HG03159 (cell line): Measurements from ENCODE around the gene LAMB3.

Experiments used
- ATAC-seq: cut with Tn5 transposase; IDR thresholded peaks from one replicate; pipeline ENCODE4 v1.9.1; 2021; ENCODE audit warnings: mild to moderate bottlenecking, moderate library complexity; ENCODE audit not compliant: unreplicated experiment

LAMB3 gene

GRCh38 chr1:209618756-209619420 lies 33.3 kb downstream of the LAMB3 start:
- no peak for ATAC-seq

- no peak for ATAC-seq
Observed at GRCh38 chr1:209618291-209618690, 33.9 kb downstream of the LAMB3 start.

GRCh38 chr1:209617755-209618154 lies 34.5 kb downstream of the LAMB3 start:
- no peak for ATAC-seq

- ATAC-seq = no peak
Observed at GRCh38 chr1:209617047-209617673, 35.1 kb downstream of the LAMB3 start.

GRCh38 chr1:209616366-209617046 lies 35.7 kb downstream of the LAMB3 start:
- ATAC-seq = no peak

- ATAC-seq = no peak
Observed at GRCh38 chr1:209614906-209615305, 37.3 kb downstream of the LAMB3 start.

- ATAC-seq = no peak
Observed at GRCh38 chr1:209614151-209614420, 38.1 kb downstream of the LAMB3 start.

- no peak for ATAC-seq
Observed at GRCh38 chr1:209613400-209614150, 38.6 kb downstream of the LAMB3 start.

GRCh38 chr1:209612646-209613399 lies 39.4 kb downstream of the LAMB3 start:
- ATAC-seq = no peak

GRCh38 chr1:209611771-209612570 lies 40.3 kb downstream of the LAMB3 start:
- ATAC-seq = no peak

GRCh38 chr1:209610631-209610905 lies 41.7 kb downstream of the LAMB3 start:
- no peak for ATAC-seq

GRCh38 chr1:209609791-209610630 lies 42.2 kb downstream of the LAMB3 start:
- no peak for ATAC-seq

GRCh38 chr1:209609041-209609790 lies 43.0 kb downstream of the LAMB3 start:
- ATAC-seq = no peak

GRCh38 chr1:209607795-209608178 lies 44.4 kb downstream of the LAMB3 start:
- peak; percentile 7 for ATAC-seq

- ATAC-seq = peak; percentile 90
Observed at GRCh38 chr1:209607102-209607794, 45.0 kb downstream of the LAMB3 start.

GRCh38 chr1:209603877-209604276 lies 48.3 kb downstream of the LAMB3 start:
- ATAC-seq = no peak

GRCh38 chr1:209601809-209602657 lies 50.2 kb downstream of the LAMB3 start:
- peak; percentile 84 for ATAC-seq
